ENCODE data around the gene IRF5. TPM values are rescaled to one million over a fixed set of nuclear protein-coding genes. Genes with fewer than 3 reads are reported as not detected.
A peak's percentile ranks its signal among the peaks of the same experiment; 100 is the strongest.

IRF5 gene
- total and polyA plus RNA-seq, 10 donors = 26.2 to 56.3 (median 42.2) TPM

- WGBS, 5 donors = 67 to 87% (median 85%) methylated on average over 4 to 10 of the region's 10 CpGs
- intact Hi-C loops (cut with DNase I; ENCODE audit: low total_unique reads) = no loop called here
- H3K27me3 ChIP-seq (replicated peaks in 1 of 7) = peaks cover 0 to 69% (median 44%) of the 10 kb centered on the region in 7 donors
- TF ChIP-seq POLR2A (IDR thresholded peaks at IDR 0.05) = no peak
- TF ChIP-seq CTCF (IDR thresholded peaks at IDR 0.05 in 8 of 11, conservative IDR thresholded peaks at IDR 0.05 in 3 of 11) = no peak
- TF ChIP-seq POLR2AphosphoS5 (IDR thresholded peaks at IDR 0.05) = no peak
- no peaks in the 10 kb centered on the region for H3K9me3 ChIP-seq
- peaks cover 3 to 45% (median 21%) of the 10 kb centered on the region in 6 donors for H3K4me1 ChIP-seq
- no peak overlapping the region for H3K27ac ChIP-seq
- H3K36me3 ChIP-seq = no peaks in the 10 kb centered on the region
- H3K4me3 ChIP-seq = no peak overlapping the region
- DNase-seq = peak; percentile 65
Measured at GRCh38 chr7:128913870-128914565, 23.7 kb upstream of the IRF5 start.

- Histone ChIP-seq H3K4me1 (peaks cover 3 to 41% (median 21%) of the 10 kb centered on the region in 6 donors), H3K4me3 (peak overlapping the region in 3 of 8 donors; percentile 21 to 61 (median 34)), H3K9me3 (no peaks in the 10 kb centered on the region), H3K27ac (no peak overlapping the region), H3K27me3 (replicated peaks in 1 of 7) (peaks cover 0 to 63% (median 41%) of the 10 kb centered on the region in 7 donors), H3K36me3 (no peaks in the 10 kb centered on the region)
- 28 to 47% (median 30%) methylated on average over 10 to 11 of the region's 11 CpGs for WGBS, 5 donors
- TF ChIP-seq POLR2A (IDR thresholded peaks at IDR 0.05) = no peak
- no peak for TF ChIP-seq CTCF (IDR thresholded peaks at IDR 0.05 in 8 of 11, conservative IDR thresholded peaks at IDR 0.05 in 3 of 11)
- no peak for TF ChIP-seq POLR2AphosphoS5 (IDR thresholded peaks at IDR 0.05)
- intact Hi-C loops (cut with DNase I; ENCODE audit: low total_unique reads) = no loop called here
- peak; percentile 77 for DNase-seq
Measured at GRCh38 chr7:128914566-128915151, 23.1 kb upstream of the IRF5 start.

GRCh38 chr7:128915271-128915819 lies 22.4 kb upstream of the IRF5 start:
- peaks cover 3 to 34% (median 18%) of the 10 kb centered on the region in 6 donors for H3K4me1 ChIP-seq
- no peaks in the 10 kb centered on the region for H3K36me3 ChIP-seq
- DNase-seq = peak; percentile 72
- TF ChIP-seq POLR2A (IDR thresholded peaks at IDR 0.05) (no peak), POLR2AphosphoS5 (IDR thresholded peaks at IDR 0.05) (no peak), CTCF (IDR thresholded peaks at IDR 0.05 in 8 of 11, conservative IDR thresholded peaks at IDR 0.05 in 3 of 11) (no peak)
- WGBS, 5 donors = 3 to 9% (median 6%) methylated on average over 22 to 34 of the region's 34 CpGs
- peak overlapping the region in 4 of 8 donors; percentile 21 to 61 (median 28) for H3K4me3 ChIP-seq
- peaks cover 0 to 59% (median 34%) of the 10 kb centered on the region in 7 donors for H3K27me3 ChIP-seq (replicated peaks in 1 of 7)
- H3K9me3 ChIP-seq = no peaks in the 10 kb centered on the region
- no peak overlapping the region for H3K27ac ChIP-seq
- intact Hi-C loops (cut with DNase I; ENCODE audit: low total_unique reads) = no loop called here

All from spleen (tissue), 11 donors.